Nucleus accumbens (tissue), 56 donors: ENCODE results near the gene VILL.
"Not testable (repeated sequence)": the region's sequence is repeated elsewhere in the genome, so short reads cannot be mapped to it uniquely, and the experiment has no call there.

Experiments used
- DNase-seq, 56 donors: peaks; one replicate each; lab custom pipeline; 2025; lab: John Stamatoyannopoulos, UW

Gene VILL

DNA sequence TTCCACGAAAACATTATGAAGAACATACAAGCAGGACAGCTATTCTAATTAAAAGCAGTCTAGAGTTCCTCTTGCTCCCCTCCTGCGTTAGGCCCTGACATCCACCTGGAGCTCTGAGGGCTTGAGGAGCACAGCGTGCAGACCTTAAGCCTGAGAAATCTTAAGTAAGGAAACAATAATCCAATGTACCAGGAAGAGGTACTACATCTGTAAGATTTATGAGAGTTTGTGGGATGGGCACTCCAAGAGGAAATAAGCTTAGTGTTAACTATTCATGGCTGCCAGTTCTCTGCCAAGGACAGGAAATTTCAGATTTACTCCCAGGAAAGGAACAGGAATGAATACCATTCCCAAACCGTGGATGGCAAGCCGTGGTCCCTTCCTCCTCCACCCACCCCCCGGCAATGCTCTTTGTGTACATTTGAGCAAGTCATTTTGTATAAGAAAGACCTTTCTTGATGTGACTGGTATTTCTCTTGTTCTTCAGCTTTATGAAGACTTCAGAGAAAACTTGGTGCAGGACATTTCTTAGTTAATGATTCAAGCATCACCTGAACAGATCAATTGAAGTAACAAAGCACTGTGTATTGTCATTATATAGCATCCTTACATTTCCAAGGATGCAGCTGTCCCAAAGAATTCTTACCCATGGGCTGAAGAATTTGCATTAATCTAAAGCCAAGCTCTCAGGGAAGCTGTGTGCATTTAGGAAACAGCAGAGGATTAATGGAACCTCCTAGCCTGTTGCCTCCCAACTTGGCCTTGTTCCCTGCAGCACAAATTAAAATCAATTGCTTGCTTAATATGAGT lies 28.8 kb upstream of the VILL start:
- DNase-seq: no peak

DNA sequence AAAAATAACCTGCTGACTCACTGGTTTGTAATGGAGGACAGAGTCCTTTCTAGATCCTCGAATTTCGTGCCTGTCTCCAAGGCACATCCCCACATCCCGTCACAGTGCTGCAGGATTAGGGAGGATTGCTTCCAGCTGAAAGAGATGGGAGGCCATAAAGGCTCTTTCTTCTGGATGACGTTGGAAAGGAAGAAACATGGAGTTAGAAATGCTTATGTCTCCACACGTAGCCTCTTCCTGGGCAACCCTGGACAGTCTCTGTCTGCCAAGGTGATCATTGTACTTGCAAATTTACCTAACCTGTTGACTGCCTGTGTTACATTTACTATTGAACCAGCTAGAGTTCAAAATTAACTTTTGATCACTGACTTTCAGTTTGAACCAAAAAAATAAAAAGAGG lies 27.6 kb upstream of the VILL start:
- DNase-seq: no peak

DNA sequence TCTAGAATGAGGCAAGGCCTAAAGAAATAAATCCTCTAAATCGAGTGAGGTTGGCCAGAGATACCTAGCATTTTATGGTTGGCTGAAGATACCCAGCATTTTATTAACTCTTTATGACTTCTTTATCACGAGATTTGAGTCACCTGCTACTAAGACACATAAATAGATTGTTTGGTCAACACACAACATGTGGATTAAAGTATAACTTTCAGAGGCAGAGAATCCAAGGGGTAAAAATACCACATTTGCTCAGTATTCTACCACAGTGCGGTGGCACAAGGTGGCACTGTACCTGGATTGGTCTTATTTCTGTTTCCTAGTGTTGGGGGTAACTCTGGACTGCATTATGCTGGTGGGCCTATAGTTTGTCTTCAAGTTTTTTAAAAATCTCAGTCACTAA lies 27.0 kb upstream of the VILL start:
- DNase-seq: no peak

DNA sequence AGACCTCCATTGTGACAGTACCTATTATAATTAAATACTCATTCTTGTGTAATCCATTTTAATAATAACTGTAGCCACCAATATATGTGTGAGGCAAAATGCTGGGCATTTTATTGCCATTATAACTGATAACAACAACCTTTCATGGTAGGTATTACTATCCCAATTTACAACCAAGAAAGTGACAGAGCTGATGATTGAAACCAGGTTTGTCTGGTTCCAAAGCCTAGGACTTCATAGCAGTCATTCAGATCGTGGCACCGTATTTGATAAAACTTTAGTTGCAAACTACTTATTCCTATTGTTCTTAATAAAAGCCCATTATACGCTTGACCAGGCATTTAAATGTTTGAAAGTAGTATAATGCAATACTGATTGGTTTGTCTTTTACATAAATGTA lies 26.4 kb upstream of the VILL start:
- no peak for DNase-seq

DNA sequence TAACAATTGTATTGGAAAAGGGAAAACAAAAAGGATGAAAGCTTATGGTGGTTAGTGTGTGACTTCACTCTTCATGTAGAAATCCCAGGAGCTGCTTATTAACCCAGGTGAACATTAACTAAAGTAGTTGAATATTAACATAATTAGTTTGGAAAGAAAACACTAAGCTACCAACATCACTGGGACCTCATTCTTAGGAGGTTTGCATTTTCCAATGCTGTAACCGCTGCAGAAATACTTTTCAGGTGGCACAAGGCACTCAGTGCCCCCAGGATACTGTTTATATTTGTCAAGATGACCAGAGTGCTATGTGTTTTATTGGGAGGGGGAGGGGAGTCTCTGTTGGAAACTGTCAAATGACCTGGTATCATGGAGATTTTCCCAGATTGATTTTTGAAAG lies 25.9 kb upstream of the VILL start:
- no peak for DNase-seq

DNA sequence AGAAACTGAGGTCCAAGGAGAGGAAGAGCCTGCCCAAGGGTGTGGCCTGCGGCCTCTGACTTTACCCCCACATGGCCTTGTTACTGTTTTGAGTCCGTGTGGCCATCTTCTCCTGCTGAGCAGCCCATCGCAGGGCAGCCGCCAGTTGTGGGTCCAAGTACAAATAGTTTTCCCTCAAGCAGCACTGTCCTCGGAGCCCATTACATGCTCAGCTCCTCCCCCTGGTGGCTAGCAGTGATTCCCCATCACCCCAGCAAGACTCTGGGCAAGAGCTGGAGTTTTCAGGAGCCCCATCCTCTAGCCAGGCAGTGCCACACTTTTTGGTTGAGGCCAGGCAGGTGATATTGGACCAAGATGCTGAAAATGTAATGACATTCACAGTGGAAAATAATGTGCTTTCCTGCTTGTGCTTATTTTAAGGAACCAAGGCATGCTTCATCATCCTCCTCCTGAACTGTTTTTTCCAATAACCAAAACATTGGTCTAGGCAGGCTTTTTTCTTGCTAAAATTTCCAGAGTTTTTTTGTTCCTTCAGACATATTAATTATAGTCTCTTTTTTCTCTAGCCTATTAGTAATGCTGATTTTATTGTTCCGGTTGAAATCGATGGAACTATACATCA lies 23.2 kb upstream of the VILL start:
- DNase-seq: peak in 38 of 56 donors; percentile 10 to 73 (median 30)

DNA sequence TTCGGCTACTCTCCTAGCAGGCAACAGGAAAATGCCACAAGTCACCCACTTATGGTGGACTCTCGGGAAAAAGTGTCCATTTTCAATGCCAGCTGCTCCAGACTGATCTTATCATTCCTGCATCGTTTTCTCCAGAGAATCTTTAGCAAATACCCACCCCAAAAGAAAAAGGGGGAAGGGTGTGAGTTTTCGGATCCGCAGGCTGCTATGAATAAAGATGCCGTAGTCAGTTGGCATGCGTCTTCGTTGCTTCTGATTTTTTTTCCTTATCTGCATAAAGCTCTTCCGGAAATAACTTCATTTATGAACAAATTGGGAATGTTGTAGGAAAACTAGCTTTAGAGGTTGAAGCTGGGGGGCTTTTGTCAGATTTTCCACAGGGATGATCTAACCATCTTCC lies 22.4 kb upstream of the VILL start:
- no peak for DNase-seq

DNA sequence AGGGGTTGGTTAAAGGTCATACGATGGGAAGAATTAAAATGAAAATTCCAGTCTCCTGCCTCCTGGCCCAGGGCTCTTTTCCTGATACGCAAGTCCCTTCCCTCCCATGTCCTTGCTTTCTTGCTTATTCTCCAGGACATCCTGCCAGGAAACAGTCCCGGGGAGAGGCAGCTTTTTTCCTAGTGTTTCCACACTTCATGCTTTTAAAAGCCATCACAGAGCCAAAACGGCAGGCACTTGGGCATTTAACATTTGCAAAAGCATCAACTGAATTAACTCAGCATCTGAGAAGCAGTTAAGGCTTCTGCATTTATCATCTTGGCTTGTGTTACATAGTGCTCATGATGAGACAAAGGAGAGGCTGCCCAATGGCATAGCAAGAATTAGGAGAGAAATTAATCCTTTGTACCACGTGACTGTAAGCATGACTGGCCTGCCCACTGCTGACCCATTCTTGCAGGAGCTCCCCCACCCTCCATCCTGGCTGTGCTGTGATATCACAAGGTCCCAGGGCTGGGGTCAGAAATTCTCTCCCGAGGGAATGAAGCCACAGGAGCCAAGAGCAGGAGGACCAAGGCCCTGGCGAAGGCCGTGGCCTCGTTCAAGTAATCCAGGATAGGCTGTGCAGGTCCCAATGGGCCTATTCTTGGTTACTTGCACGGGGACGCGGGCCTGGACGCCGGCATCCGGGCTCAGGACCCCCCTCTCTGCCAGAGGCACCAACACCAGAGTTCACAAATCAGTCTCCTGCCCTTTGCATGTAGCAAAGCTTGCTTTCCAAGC lies 21.6 kb upstream of the VILL start:
- DNase-seq: peak in 2 of 56 donors; percentile 26 to 29

DNA sequence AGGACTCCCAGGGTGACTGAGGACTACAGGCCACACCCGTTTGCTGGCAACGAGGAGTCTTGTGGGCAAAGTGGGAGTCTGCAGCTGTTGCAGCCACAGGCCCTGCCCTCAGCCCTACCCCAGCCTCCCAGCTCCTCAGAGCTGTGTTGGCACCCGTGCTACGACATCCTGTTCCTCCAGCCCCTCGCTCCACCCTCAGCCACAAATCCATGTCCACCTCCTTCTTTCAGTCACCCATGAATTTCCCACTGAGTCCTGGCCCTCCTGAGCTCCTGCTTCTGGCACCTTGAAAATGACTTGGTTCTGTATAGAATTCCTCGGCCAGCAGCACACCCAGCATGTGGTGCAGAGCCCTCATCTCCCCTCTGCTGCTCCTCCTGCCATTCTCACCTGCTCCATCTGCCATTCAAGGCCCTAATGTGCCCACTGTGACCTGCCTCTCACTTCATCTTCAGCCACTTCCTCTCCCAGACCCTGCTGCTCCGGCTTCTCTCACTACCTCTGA lies 20.9 kb upstream of the VILL start:
- no peak for DNase-seq

DNA sequence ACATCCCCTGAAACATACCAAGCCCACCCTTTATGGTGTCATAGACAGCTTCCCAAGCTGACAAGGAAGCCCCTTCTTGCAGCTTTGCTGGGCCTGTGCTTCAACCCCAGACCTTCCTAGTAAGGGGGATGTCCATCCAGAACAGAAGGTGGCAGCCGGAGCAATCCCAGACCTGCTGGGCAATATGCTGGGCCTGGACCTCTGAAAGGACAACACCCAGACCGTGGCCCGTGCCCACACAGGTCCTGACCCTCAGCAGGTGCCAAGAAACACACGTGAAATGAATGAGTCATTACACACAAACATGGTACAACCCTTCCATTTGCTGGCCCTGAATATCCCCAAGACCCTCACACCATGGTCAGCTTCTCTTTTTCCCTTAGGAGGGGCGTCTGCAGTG lies 19.8 kb upstream of the VILL start:
- DNase-seq: no peak

DNA sequence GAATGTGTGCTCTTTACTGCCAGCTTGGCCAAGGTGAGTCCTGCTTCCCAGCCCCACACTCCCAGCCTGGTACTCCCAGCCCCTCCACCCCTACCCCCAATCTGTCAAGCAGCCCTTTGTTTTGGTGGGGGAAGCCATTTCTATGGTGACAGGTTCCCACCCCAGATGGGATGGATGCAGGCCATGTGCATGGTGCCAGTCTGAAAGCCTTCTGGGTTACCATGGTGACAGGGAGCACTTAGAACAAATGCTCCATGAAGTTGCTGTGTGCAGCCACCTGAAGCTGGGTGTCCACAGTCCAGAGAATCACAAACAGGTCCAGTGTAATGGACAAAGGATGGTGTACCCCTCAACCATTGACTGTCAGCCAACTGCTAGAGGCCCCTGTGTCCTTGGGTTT lies 19.1 kb upstream of the VILL start:
- peak in 2 of 56 donors; percentile 18 to 24 for DNase-seq

DNA sequence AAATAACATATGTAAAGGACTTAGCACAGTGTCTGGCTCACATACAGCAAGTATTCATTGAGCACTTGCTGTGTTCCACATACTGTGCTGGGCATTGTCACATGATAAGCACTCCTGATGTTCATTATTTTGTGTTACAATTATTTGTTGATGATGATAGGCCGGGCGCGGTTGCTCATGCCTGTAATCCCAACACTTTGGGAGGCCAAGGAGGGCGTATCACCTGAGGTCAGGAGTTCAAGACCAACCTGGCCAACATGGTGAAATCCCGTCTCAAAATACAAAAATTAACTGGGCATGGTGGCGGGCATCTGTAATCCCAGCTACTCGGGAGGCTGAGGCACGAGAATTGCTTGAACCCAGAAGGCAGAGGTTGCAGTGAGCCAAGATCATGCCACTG lies 18.5 kb upstream of the VILL start:
- not testable (repeated sequence) for DNase-seq

DNA sequence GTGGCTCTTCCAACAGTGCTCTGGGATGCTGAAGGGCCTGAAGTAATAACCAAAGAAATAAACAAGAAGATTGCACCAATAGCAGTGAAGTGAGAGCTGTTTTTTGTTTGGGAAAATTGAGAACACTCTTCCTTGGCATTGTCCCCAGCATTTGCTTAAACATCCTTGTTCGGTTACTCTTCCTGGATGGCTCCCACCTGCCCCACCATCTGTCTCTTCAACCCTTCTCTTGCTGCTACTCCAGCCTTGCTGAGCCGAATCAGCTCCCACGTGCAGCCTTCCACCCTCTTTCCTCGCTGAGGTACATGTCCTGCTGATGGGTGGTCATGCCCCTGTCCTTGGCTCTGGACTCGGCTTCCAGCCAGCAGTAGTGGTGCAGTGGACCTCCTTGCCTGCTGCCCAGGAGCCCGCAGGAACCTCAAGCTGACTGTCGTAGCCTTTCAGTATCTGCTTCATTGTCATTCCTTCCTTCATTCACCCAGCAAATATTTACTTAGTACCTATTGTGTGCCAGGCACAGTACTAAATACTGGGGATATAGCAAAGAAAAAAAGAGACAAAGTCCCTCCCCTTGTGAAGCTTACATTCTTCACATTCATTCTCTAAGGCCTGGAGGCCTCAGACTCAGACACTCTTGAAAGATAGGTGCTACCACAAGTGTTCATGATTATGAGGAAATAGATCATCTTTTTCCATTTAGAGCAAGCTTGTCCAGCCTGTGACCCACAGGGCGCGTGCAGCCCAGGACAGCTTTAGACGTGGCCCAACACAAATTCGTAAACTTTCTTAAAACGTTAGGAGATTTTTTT lies 17.1 kb upstream of the VILL start:
- no peak for DNase-seq

DNA sequence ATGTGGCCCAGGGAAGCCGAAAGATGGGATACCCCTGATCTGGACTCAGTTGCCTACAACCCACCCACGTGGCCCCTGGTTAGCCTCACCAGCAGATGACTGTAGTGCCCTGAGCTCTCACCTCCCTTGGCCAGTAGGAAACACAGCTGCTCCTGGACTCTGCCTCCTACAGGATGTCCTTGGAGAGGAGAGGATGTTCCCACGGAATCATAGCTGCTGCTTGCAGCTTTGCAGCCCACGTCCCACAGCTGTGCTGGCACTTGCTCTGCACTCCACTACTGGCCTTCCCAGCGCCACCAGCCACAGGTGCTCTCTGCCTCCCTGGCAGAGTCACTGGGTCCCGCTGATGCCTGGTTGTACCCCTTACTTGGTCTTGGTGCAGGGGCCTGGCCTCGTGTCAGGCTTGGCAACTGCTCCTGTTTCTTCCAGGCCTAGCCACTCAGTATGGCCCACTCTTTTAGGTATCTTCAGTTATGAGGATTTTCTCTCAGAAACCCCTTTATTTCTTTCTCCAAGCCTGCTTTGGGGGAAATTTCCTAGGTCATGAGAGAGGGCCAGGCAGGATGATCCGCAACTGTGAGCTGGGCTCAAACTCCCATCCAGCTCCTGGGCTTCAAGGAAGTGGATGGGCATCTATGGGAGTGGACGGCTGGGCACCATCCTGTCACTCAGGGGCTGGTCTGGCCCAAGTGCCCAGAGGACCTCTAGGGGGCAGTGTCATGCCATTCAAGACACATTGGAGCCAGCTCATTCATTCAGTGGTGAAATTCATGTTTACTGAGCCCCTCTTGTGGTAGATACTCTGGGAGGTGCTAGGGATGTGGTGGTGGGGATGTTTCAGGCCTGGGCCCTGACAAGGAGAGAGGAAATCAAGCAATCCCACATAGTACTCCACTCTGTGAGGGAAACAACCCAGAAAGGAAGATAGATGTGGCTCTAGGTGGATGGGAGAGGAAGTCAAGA lies 16.2 kb upstream of the VILL start:
- peak in 46 of 56 donors; percentile 13 to 82 (median 47) for DNase-seq

DNA sequence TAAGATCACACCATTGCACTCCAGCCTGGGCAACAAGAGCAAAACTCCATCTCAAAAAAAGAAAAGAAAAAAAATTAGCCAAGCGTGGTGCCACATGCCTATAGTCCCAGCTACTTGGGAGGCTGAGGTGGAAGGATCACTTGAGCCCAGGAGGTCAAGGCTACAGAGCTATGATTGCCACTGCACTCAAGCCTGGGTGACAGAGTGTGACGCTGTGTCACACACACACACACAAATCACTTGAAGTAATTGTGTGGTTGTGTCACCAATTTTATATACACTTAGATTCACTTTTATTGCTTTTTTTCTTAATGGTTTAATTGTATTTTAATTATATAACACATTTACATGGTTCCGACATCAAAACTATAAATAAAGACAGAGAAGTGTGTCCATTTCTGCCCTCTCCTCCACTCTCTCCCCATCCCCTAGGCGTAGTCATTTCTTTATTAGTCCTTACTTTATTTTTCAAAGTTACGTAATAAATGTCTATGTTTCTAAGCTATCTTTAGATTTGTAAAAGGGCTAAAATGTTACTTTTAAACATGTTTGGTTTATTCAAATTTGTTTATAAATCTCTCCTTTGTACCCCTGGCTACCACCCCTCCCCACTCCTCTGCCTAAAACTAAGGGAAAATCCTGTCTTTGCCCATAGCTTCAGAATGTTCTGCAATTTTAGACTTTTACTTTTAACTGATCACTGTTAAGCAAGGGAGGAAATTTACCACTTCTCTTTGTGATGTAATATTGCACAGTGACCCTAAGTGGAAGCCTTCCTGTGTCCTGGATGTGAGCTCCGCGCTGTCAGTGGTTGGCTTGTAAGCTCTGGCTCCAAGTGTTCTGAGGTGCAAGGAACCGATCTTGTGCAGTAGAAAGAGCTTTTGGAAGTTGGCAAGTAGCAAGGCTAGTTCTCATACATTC lies 10.8 kb upstream of the VILL start:
- no peak for DNase-seq

DNA sequence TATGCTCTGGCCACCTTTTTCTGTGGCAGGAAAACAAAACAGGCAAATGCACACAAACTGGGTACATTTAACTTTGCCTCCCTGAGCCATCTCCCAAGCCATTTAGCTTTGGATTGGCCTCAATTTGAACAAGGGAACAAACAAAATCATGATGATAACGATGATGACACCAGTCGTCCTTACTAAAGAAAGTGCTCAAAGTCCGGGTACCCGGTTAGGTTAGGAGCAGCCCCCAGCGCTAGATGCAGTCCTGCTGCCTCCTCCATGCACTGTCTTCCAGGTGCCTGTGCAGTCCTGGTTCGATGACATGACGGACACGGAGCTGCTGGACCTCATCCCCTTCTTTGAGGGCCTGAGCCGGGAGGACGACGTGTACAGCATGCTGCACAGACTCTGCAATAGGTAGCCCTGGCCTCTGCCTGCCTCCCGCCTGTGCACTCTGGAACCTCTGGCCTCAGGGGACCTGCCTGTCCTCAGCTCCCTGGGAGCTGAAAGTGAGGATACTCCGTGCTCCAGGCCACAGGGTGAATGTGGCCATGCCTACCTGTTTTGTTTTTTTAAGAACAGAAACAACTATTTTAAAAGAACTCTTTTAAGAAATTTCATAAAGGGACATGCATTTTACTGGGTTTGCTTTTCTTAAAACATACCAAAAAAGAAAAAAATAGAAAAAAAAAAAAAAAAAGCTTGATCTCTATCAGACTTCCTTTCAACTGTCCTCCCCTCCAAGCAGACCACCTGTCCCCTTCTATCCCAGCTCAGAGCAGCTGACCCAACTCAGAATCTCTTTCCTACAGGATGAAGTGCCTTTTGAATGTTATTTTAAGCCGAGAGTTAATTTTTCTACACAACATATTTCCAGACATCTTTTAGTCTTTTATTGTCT lies 9.9 kb upstream of the VILL start:
- no peak for DNase-seq

DNA sequence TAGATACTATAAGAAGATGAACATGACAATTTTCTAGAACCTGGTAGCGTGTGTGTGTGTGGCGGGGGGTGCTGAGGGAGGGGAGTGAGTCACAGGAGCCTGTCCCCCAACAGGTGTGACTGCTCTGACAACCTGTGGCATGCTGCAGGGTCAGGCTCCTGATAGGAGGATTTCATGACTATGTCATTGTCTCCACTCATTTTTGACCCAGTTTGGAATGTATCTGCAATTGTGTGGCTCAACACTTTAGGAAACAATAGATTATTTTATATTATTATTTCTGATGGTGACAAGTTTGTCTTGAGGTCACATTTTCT lies 9.3 kb upstream of the VILL start:
- no peak for DNase-seq
